ENCODE results near the gene SDR42E1. TPM values are rescaled to one million over a fixed set of nuclear protein-coding genes. Genes with fewer than 3 reads are reported as not detected.

SDR42E1 gene
- total RNA-seq, 2 donors from 2014 or later = 8.5 to 9.1 TPM

DNA sequence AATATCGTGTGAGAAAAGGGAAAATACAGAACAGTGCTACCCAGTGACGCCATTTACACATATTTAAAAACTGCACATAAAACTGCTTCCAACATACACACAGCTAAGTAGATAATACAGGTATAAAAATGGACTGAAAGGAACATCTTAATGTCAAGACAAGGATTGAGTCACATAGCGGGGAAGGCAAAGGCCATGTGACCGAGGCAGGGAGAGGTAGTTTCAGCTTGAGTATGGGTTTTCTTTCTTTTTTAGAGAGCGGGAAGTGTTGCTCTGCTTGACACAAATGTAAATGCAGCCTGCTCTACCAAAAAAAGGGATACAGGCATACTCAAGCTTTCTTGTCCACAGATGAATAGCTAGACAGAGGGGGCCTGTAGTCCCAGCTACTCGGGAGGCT is 46.5 kb downstream of the SDR42E1 start:
- DNase-seq = no peak
- H3K27ac ChIP-seq = no peak overlapping the region
- no peak overlapping the region for H3K4me3 ChIP-seq
- H3K27me3 ChIP-seq = no peaks in the 10 kb centered on the region
- H3K4me1 ChIP-seq = no peaks in the 10 kb centered on the region
- no peaks in the 10 kb centered on the region for H3K36me3 ChIP-seq
- TF ChIP-seq, protein P1, sequence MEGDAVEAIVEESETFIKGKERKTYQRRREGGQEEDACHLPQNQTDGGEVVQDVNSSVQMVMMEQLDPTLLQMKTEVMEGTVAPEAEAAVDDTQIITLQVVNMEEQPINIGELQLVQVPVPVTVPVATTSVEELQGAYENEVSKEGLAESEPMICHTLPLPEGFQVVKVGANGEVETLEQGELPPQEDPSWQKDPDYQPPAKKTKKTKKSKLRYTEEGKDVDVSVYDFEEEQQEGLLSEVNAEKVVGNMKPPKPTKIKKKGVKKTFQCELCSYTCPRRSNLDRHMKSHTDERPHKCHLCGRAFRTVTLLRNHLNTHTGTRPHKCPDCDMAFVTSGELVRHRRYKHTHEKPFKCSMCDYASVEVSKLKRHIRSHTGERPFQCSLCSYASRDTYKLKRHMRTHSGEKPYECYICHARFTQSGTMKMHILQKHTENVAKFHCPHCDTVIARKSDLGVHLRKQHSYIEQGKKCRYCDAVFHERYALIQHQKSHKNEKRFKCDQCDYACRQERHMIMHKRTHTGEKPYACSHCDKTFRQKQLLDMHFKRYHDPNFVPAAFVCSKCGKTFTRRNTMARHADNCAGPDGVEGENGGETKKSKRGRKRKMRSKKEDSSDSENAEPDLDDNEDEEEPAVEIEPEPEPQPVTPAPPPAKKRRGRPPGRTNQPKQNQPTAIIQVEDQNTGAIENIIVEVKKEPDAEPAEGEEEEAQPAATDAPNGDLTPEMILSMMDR (IDR thresholded peaks at IDR 0.05) = no peak
- H3K9ac ChIP-seq (ENCODE audit: low read depth in 2 of 2, low read length in 2 of 2) = no peak overlapping the region
- H3K9me3 ChIP-seq = no peaks in the 10 kb centered on the region
- intact Hi-C loops (cut with DNase I) = no loop called here

- Histone ChIP-seq H3K4me1 (no peaks in the 10 kb centered on the region), H3K27me3 (no peaks in the 10 kb centered on the region), H3K27ac (no peak overlapping the region), H3K36me3 (no peaks in the 10 kb centered on the region), H3K9ac (ENCODE audit: low read depth in 2 of 2, low read length in 2 of 2) (no peak overlapping the region), H3K9me3 (no peaks in the 10 kb centered on the region), H3K4me3 (no peak overlapping the region)
- TF ChIP-seq, protein P1 (IDR thresholded peaks at IDR 0.05) = no peak
- intact Hi-C loops (cut with DNase I) = no loop called here
- no peak for DNase-seq
Observed at GRCh38 chr16:81956213-81956948, 54.9 kb downstream of the SDR42E1 start.

DNA sequence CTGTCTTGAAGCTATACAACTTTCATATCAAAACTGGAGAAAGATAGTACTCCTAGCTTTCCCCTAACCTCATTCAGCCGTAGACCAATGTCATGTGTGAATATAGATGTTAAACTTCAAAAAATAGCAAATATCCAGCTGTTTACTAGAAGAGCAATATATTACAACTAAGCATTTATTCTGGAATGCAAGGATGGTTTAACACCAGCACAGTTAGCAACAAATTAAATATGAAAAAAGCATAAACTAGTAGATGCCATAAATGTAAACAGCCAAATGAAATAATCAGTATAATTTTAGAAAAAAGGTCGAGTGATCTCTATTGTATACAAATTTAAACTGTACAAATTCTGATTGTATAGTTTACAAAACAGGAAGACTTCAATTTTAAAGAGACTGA is 59.7 kb downstream of the SDR42E1 start:
- intact Hi-C loops (cut with DNase I) = no loop called here
- Histone ChIP-seq H3K36me3 (no peaks in the 10 kb centered on the region), H3K4me3 (no peak overlapping the region), H3K4me1 (no peaks in the 10 kb centered on the region), H3K9me3 (no peaks in the 10 kb centered on the region), H3K27me3 (no peaks in the 10 kb centered on the region), H3K9ac (ENCODE audit: low read depth in 2 of 2, low read length in 2 of 2) (no peak overlapping the region), H3K27ac (no peak overlapping the region)
- TF ChIP-seq, protein P1 (IDR thresholded peaks at IDR 0.05) = no peak
- DNase-seq = no peak

GRCh38 chr16:81946206-81946605 is 65.1 kb downstream of the SDR42E1 start:
- no peaks in the 10 kb centered on the region for H3K36me3 ChIP-seq
- intact Hi-C loops (cut with DNase I) = loop anchor here (10.0 kb wide), 1 partner anchor 519 kb away; no protein-coding TSS in a partner anchor
- H3K4me1 ChIP-seq = no peaks in the 10 kb centered on the region
- H3K4me3 ChIP-seq = no peak overlapping the region
- H3K9ac ChIP-seq (ENCODE audit: low read depth in 2 of 2, low read length in 2 of 2) = no peak overlapping the region
- no peak overlapping the region for H3K27ac ChIP-seq
- H3K9me3 ChIP-seq = no peaks in the 10 kb centered on the region
- TF ChIP-seq, protein P1 (IDR thresholded peaks at IDR 0.05) = no peak
- H3K27me3 ChIP-seq = no peaks in the 10 kb centered on the region
- DNase-seq = no peak

- intact Hi-C loops (cut with DNase I) = loop anchor here (10.0 kb wide), 1 partner anchor 519 kb away; no protein-coding TSS in a partner anchor
- TF ChIP-seq, protein P1 (IDR thresholded peaks at IDR 0.05) = no peak
- H3K4me3 ChIP-seq = no peak overlapping the region
Observed at GRCh38 chr16:81945665-81946064, 65.6 kb downstream of the SDR42E1 start.

More at GRCh38 chr16:81945665-81946064, 65.6 kb downstream of the SDR42E1 start:
- H3K27me3 ChIP-seq = no peaks in the 10 kb centered on the region
- no peak overlapping the region for H3K27ac ChIP-seq
- no peak for DNase-seq
- H3K9ac ChIP-seq (ENCODE audit: low read depth in 2 of 2, low read length in 2 of 2) = no peak overlapping the region
- H3K4me1 ChIP-seq = no peaks in the 10 kb centered on the region
- H3K36me3 ChIP-seq = no peaks in the 10 kb centered on the region
- no peaks in the 10 kb centered on the region for H3K9me3 ChIP-seq

All from colonic mucosa (tissue), 4 donors.